SK-N-SH treated with all-trans-retinoic acid at 6 μM for 48 hours (cell line): ENCODE data around the gene ZMIZ1.

Source experiments
- RARB ChIP-seq: fragments of 250-450 bp; sonication (Bioruptor Pico); IDR thresholded peaks from 2 replicates; pipeline ENCODE4 v1.8.0; 2021; ENCODE audit warnings: mild to moderate bottlenecking, moderate library complexity
- TCF4 ChIP-seq: fragments of 250-450 bp; sonication (Bioruptor Pico); IDR thresholded peaks from 2 replicates; pipeline ENCODE4 v1.8.0; 2021; ENCODE audit warnings: mild to moderate bottlenecking, moderate library complexity, borderline replicate concordance
- TOX ChIP-seq: fragments of 250-450 bp; sonication (Bioruptor Pico); IDR thresholded peaks from 2 replicates; pipeline ENCODE4 v1.8.0; 2021; ENCODE audit warnings: mild to moderate bottlenecking, moderate library complexity, borderline replicate concordance
- ZFP3 ChIP-seq: fragments of 250-450 bp; sonication (Bioruptor Pico); IDR thresholded peaks from 2 replicates; pipeline ENCODE4 v1.5.0; 2020; ENCODE audit warnings: mild to moderate bottlenecking, moderate library complexity
- ZFP30 ChIP-seq: fragments of 450-650 bp; formaldehyde crosslinking; IDR thresholded peaks from 2 replicates; pipeline ENCODE4 v1.5.0; 2022; ENCODE audit warnings: mild to moderate bottlenecking, moderate library complexity
- TF ChIP-seq, protein P1 (sequence below): fragments of 250-450 bp; sonication (Bioruptor Pico); IDR thresholded peaks from 2 replicates; pipeline ENCODE4 v1.5.1; 2020; ENCODE audit warnings: low read depth, mild to moderate bottlenecking, moderate library complexity
- TF ChIP-seq, protein P2 (sequence below): fragments of 250-450 bp; sonication (Bioruptor Pico); IDR thresholded peaks from 2 replicates; pipeline ENCODE4 v1.8.0; 2020; ENCODE audit warnings: mild to moderate bottlenecking, moderate library complexity, borderline replicate concordance

DNA sequence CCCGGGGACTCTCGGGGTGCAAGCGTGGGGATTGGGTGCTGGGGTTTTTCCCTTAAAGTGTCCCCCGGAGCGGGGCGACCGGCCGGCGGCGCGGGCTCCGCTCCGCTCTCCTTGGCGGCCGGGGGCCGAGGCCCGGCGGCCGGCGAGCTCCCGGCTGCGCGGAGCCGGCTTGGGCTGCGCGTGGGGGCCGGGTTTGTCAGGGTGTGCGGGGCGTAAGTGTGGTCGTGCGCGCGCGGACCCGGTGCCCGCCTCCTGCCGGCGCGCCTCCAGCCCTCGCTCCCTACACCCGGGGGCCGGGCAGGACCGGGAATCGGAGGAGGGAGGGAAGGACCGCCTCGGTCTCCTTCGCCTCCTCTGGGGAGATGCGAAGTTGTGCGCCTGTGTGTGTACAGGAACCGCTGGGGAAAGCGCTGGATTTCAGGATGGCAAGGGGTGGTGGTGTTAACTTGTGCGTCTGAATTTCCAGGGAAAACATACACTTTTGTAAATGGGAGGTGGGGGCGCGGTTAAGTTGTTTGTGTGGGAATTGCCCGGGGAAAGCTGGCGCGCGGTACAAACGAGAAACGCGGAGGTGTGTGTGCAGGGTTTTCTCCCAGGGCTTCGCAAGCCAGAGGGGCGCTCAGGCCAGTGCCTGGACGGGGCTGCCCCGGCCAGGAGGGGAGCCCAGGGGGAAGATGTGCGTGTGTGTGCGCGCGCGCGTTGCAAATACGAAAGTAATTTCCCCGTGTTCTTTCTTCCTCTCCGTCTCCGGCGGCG, 737 bp downstream of the ZMIZ1 start:
- TF ChIP-seq RARB (CRISPR knock-in tag) (no peak), ZFP3 (no peak), TCF4 (CRISPR knock-in tag) (no peak), ZFP30 (no peak), TOX (no peak)
- TF ChIP-seq, protein P1, sequence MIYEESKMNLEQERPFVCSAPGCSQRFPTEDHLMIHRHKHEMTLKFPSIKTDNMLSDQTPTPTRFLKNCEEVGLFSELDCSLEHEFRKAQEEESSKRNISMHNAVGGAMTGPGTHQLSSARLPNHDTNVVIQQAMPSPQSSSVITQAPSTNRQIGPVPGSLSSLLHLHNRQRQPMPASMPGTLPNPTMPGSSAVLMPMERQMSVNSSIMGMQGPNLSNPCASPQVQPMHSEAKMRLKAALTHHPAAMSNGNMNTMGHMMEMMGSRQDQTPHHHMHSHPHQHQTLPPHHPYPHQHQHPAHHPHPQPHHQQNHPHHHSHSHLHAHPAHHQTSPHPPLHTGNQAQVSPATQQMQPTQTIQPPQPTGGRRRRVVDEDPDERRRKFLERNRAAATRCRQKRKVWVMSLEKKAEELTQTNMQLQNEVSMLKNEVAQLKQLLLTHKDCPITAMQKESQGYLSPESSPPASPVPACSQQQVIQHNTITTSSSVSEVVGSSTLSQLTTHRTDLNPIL: no peak
- TF ChIP-seq, protein P2, sequence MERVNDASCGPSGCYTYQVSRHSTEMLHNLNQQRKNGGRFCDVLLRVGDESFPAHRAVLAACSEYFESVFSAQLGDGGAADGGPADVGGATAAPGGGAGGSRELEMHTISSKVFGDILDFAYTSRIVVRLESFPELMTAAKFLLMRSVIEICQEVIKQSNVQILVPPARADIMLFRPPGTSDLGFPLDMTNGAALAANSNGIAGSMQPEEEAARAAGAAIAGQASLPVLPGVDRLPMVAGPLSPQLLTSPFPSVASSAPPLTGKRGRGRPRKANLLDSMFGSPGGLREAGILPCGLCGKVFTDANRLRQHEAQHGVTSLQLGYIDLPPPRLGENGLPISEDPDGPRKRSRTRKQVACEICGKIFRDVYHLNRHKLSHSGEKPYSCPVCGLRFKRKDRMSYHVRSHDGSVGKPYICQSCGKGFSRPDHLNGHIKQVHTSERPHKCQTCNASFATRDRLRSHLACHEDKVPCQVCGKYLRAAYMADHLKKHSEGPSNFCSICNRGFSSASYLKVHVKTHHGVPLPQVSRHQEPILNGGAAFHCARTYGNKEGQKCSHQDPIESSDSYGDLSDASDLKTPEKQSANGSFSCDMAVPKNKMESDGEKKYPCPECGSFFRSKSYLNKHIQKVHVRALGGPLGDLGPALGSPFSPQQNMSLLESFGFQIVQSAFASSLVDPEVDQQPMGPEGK (CRISPR knock-in tag): no peak
